GM10266 (cell line): ENCODE results near the gene RHOBTB3.

Experiments used
- DNase-seq: peaks from one replicate; pipeline ENCODE4 v3.0.0; 2012; ENCODE audit errors: extremely low spot score
- CTCF ChIP-seq: IDR thresholded peaks from 2 replicates; pipeline ENCODE4 v1.5.1; 2012; ENCODE audit warnings: mild to moderate bottlenecking, low read depth; ENCODE audit not compliant: control insufficient read depth, insufficient read depth; ENCODE audit errors: missing control alignments

The RHOBTB3 gene

GRCh38 chr5:95823218-95823737, 92.1 kb downstream of the RHOBTB3 start:
- no peak for DNase-seq
- no peak for TF ChIP-seq CTCF

- no peak for TF ChIP-seq CTCF
- no peak for DNase-seq
Measured at GRCh38 chr5:95823738-95824609, 92.8 kb downstream of the RHOBTB3 start.

- DNase-seq, result no peak
- TF ChIP-seq CTCF, result no peak
Measured at GRCh38 chr5:95824747-95825146, 93.6 kb downstream of the RHOBTB3 start.

- DNase-seq, result no peak
- TF ChIP-seq CTCF, result no peak
Measured at GRCh38 chr5:95825495-95825894, 94.4 kb downstream of the RHOBTB3 start.

- DNase-seq, result no peak
- TF ChIP-seq CTCF, result no peak
Measured at GRCh38 chr5:95826949-95827891, 96.1 kb downstream of the RHOBTB3 start.

- DNase-seq, result no peak
- TF ChIP-seq CTCF, result no peak
Measured at GRCh38 chr5:95827892-95828246, 96.7 kb downstream of the RHOBTB3 start.
